Measurements from ENCODE around the gene SLIT3.
"Not testable (repeated sequence)": the region's sequence is repeated elsewhere in the genome, so short reads cannot be mapped to it uniquely, and the experiment has no call there.

The SLIT3 gene

DNA sequence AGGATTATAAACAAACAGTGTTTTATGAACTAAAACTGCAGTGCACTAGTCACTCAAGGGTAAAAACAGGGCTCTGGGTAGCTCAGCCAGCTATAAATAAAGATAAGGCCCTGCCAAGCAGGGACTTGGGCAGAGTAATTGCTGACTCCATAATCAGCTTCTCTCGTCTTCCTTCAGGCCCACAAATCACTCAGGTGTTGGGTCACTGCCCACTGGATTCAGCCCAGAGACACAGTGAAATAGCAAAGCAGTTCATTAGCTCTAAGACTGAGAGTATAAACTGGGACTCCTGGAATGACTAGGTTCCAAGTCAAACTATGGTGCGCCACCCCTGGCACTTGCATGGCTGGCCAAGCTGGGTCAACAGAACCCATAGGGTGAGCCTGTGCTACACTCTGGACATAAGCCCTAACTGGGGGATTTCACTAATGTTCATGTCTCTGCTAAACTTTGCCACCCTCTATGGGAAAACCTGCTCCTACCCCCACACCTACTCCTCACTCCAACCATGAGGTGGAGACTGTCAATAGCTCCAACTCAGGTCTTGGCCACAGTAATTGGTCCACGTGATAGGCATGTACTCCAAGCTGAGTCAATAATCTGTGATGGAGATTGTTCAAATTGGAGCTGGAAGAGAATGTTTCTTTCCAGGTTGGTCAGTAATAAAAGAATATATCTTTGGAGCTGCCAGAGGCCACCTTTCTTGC is 158.5 kb downstream of the SLIT3 start:
- DNase-seq (ENCODE audit: low read depth): no peak

DNA sequence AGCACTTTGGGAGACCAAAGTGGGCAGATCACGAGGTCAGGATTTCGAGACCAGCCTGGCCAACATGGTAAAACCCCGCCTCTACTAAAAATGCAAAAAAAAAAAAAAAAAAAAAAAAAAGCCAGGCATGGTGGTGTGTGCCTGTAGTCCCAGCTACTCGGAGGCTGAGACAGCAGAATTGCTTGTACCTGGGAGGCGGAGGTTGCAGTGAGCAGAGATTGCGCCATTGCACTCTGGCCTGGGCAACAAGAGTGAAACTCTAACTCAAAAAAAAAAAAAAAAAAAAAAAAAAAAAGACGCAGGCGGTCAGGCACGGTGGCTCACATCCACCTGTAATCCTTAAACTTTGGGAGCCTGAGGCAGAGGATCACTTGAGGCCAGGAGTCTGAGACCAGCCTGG is 160.7 kb downstream of the SLIT3 start:
- DNase-seq (ENCODE audit: low read depth): not testable (repeated sequence)

DNA sequence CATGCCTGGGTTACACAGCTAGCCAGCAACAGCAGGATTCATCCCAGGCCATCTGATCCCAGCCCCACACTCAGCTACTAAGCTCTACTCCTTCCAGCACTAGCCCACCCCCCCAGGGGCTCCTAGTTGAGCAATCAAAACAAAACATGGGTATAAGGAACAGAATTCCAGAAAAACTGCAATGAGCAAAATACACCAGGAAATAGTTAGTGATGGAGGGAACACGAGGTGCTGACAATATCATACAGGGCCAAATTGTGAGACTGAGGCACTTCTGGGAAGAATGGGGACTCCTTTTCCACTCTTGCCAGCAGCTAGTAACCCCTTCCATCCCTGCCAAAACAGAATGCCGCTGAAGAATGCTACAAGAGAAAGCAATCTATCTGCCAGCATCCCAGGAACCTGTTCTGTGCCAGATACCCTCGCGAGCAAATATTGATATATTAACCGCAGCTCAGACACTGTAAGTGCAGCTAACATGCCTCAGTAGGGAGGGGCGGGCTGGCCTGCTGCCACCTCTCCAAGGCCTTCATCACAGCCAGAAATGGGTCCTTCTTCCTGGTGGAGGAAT is 161.4 kb downstream of the SLIT3 start:
- DNase-seq (ENCODE audit: low read depth): no peak

DNA sequence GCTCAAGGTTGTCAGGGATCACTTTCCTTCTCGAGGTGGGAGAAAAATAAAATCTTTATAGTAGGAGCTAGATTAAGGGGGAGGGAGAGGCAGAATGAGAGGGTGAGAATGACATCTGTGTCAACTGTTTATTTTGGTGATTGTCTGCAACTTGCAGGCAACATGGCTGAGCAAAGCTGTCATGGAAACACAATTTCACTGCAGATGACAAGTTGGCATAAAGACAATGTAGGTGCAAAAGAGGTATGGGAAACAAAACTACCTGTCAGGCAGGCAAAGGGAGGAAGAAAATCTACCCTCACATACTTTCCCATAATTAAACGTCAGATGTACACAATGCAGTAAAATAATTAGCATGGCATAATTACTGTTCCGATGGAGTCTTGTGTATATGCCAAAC is 167.4 kb downstream of the SLIT3 start:
- no peak for DNase-seq (ENCODE audit: low read depth)

DNA sequence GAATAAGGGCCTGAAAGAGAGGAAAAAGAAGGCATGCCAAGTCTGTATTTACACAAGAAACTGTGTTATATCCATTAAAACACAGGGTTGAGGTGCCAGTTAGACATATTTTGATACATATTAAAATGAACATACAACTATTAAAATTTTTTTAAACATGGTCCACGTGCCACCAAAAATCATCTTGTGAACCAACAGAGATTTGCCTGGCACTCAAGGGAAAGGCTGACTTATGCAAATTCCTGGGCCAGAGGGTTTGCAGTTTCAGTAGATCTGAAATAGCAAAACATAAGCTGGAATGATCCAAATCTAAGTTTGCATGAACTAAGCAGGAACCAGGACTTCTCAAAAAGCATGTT is 168.7 kb downstream of the SLIT3 start:
- no peak for DNase-seq (ENCODE audit: low read depth)

DNA sequence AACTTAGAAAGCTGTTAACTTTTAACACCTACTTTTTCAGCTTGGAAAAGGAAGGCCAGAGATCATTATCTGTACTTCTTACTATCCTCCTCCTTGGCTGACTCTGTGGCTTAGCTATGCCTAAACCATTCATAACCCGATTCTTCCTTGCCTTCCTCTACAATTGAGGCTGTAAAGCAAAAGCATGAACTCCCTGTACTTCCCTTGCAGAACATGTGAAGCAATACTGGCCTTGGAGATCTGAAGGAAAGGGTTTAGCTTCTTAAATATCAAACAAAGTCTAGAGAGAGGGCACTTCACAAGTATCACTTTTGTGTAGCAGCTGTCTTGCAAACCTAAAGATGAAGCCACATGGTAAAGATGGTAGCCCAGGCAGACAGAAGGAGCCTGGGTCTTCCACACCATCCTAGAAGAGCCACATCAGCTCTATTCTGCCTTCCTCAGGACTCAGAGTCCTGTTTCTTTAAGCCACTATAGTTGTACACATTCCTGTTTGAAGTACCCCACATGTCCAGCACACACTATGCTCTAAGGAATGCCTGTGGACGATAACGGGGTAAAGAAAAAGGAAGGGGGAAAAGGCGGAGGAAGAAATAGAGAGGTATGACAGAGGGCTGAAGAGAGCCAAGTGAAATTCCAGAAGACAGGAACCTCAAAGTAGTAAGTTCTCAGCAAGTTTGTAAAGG is 169.2 kb downstream of the SLIT3 start:
- no peak for DNase-seq (ENCODE audit: low read depth)

DNA sequence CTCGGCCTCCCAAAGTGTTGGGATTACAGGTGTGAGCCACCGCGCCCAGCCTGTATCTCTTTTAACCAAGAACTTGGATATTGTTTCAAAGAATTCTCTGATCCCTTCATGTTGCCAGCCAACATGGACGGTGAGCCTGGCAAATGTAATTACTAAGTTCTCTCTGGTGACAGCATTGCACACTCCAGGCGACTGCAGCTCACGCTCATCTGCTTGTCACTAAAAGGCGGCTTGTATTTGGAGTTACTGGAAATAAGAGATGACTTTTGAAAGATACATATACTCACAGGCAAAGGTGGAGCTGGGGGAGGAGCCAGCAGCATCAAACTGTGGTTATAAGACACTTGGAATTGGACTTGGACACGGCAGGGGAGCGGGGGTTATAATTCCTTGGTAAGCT is 172.3 kb downstream of the SLIT3 start:
- no peak for DNase-seq (ENCODE audit: low read depth)

DNA sequence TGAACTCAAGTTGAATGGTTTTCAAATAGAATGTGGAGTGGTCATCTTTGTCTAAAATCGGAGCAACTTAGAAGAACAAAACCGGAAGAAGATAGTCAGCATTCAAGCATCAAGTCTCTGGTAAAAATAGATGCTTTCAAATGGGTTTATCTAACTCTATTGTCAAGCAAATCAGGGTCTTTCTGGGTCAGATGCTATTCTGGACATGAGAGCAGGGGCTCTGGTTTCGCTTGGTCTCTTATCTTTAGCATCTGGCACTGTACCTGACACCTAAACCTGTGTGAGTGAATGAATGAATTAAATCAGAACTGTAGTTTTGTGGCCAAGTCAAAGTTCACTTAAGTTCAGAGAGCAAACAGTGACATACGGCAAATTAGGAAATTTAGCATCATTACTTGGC is 173.5 kb downstream of the SLIT3 start:
- no peak for DNase-seq (ENCODE audit: low read depth)

DNA sequence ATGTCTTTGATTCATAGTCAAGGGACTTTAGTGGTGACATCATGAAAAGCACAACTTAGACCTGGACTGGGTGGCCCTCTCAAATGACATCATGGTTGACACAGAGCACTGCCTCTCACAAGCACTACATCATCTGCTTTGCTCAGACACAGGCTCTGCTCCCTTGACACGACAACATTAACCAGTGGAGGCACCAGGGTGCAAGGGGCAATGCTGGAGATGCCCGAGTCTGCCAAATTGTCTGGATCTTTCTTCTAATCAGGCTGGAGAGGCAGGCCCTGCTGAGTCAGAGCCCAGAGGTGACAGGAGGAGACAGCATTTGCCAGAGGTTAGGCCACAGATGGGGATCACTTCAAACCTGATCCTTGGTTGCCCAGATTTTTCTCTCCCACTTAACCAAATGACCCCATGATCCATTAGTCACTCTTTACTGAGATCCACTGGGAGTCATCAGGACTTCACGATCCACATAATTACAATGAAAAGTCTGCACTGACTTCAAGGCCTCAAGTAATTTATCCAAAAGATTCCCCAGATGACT is 174.4 kb downstream of the SLIT3 start:
- DNase-seq (ENCODE audit: low read depth): no peak

DNA sequence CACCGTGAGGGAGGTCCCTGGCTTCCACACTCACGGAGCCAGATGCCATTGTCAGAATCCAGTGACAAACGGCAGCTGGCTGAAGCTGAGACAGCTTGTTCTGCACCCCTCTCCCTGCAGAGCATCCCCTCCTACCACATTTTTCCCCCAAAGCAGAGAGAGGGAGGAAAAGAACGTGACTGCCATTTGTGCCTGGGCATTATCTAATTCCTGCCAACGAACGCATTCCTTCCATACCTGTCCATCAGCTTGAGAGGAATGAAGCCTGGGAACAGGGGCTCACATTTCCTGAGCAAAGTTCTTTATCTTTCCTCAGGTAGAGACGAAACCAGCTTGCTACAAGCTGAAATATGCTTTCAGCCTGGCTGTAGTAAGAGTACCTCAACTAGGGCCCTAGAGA is 175.4 kb downstream of the SLIT3 start:
- DNase-seq (ENCODE audit: low read depth): no peak

DNA sequence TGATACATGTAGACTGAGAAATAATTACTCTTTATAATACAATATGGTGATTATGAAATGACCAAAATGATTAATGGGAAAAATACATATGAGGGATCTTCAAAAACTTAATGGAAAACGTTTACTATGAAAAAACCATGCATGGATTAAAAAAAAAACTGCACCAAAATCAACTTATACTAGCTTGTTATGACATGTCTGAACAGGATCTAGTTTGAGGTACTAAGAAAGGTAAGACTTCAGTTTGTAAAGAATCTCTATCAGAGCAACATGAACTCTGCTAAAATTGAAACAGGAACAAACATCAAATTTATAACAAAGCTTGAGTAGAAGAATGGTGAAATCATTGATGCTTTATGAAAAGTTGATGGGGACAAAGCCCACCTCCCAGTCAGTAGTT is 178.0 kb downstream of the SLIT3 start:
- no peak for DNase-seq (ENCODE audit: low read depth)

DNA sequence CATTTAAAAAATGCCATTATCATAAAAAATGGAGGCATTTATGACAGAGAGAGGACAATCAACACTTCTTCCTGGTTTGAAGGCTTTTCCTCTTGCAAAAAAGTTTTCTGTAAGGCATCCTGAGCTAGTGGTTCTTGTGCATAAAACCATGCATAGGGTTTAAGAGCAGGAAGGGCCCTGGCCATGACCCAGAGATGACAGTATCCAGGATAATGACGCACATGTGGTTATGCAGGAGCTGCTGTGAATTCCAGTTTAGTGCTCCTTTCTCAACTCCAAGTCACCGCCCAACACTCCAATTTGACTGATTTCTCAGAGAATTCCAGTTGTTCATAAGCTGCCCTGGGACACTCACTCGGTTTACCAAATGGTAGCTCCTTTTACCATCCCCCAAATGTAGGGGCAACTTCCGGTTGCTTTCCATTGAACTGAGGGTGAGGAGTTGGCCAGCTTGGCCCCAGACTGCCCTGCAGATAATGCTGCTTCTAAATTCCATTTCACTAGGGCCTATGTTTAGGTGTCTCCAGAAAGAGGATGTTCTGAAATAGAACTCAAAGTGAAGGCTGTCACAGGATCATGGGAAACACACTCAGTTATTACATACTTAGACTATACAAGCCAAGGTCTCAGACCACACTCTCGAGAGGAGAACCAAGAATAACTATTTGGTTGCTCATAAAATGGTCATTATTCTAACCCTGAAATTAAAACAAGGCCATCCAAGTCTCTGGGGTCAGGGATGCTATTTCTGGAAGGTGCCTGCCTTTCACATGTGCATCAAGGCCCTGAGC is 179.1 kb downstream of the SLIT3 start:
- no peak for DNase-seq (ENCODE audit: low read depth)

DNA sequence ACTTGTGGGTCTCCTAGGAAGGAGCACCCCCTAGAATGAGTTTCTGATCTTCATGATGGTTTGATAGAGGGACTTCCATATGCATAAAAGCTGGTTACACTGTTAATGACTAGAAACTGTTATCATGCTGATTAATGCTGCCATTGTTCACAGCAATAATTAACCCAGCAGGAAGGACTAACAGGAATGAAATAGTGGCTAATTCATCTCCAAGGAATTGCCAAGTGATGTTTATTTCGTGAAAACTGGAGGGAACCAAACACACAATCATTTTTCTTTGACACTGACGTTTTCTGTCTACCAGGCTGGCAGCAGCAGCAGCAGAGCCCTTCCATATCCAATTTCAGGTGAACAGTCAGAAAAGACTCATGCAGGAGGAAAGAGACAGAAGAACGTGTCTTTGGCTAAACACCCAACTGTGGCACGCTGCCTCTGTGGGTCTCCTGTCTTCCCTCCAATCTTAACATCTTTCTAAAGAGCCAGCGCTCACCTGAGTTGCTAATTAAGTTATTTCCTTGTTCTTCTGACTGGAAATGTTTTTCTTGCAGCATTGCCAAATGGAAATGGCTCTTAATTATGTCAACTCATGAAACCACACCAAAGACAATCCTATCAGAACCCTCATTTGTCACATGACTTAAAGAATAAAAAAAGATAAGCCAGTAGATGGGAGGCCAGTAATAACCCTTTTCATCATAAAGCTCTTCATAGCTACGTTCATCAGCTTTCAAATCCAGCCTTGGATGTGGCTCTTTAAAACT is 181.5 kb downstream of the SLIT3 start:
- no peak for DNase-seq (ENCODE audit: low read depth)

DNA sequence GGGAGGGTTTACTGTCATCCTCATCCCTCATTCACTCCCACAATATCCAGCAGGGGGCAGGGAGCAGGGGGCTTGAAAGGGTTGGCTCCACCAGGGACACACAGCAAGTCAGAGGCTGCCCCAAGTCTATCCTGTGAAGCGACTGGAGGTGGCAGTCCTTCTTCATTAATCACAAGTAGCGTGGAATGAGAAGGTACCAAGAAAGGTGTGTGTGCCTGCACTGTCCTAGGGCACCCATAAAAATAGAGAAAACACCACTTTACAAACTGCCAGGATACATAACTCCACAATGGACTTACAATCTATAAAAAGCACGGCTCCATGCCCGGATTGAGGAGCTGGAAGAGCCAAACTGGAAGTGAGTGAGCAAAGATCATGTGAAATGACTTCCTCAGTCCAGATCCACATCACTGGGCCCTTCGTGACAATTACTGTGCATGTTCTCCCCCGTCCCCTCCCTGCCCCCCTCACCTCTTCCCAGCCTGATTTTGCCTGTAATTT is 183.9 kb downstream of the SLIT3 start:
- no peak for DNase-seq (ENCODE audit: low read depth)

DNA sequence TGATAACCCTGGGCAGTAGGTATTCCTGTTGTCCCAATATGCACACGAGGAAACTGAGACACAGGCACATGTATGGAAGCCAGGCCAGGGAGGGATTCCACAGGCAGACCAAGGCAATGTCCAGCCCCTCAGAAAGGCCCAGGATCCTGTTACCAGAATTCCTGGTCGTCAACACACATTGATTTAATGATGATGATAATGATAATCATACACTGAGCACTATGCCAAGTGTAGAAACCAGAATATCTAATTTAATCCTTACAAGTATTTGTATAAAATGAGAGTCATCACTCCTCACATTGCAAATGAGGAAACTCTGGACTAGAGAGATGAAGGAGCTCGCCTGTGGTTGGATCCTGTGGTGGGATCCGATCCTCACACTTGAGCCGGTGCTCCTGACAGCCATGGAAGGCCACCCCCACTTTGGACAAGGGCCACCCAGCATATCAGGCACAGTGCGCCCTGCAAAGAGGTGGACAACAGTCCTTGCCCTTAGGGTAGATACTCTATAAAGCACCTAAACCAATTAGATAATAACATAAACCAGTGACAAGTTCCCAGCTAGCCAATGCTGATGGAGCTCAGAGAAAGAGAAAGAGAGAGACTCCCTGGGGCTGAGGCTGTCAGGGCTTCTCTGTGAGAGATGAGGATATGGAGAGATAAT is 185.3 kb downstream of the SLIT3 start:
- no peak for DNase-seq (ENCODE audit: low read depth)

DNA sequence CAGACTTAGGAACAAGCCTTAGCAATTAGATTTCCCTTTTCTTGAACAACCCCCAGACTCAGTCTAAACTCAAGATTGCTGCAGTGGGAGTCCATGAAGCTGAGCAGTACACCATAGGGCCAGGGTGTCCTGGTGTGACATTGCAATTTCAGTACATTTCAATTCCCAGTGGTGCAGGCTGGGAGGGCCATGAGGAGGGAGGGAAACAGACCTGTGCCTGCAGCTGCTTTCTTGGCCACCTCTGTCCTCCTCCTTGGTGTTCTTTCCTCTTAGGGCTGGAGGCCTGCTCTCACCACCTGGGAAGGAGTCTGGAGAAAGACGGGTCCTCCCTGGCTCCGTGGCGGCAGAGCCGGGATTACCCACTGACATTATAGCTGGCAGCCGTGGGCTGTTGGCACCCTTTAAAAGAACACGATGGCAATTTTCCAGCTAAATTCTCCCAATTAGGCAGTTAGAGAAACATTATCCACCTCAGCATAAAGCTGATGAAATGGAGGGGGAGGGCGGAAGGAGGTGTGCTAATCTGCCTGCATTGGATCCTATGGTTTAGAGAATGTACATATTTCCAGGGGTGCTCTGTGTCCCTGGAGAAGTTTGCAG is 186.4 kb downstream of the SLIT3 start:
- DNase-seq (ENCODE audit: low read depth): no peak

DNA sequence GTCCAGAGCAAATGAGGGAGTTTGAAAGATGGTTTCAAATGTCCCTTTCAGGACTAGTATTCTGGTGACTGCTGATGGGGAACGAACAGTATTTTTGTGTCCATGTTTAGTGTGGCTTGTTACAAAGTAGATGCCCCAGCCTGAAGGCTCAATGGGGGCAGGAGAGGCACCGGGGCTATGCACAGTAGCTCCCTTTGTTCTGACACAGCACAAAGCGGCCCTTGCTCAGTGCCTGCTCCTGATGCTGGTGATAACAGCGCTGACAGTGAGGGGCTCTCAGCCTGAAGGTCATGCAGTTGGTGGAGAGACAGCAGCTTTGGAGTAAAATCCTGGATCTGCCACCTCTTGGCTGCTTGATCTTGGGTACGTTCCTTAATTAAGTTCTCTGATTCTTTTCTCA is 188.9 kb downstream of the SLIT3 start:
- no peak for DNase-seq (ENCODE audit: low read depth)

DNA sequence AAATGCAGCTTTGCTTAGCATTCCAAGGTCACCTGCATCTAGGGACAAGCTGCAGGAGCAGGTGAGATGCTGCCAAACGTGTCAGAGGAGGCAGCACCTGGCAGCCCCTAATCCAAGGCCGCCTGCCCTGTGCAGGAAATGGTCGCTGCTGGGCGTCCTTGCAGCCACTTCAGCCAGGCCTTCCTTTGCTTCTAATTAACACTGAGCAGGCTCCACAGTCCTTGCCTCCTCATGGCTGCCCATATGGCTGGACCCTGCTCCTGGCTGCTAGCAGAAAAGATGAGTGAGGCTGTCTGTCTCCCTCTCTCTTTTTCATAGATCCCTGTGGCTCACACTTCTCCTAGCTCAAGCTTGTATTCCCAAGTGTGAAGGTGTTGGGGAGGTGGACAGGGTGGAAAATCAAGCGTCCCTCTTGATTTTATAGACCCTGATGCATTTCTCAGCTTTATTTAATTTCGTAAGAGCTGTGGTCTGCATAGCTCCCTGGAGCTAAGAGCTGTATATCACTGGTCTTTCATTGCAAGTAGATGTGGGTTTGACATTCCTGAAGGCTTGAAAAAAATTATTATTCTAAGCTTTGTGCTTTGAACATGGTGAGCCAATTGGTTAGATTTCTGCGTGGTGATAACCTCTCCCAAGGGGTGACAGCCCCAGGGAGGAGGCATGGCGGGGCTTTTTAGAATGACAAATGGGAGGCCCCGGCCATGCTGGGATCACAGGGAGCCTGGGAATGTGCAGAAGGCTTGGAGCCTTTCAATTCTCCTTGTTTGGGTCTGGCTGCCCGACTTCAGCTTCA is 193.8 kb downstream of the SLIT3 start:
- DNase-seq (ENCODE audit: low read depth): no peak

DNA sequence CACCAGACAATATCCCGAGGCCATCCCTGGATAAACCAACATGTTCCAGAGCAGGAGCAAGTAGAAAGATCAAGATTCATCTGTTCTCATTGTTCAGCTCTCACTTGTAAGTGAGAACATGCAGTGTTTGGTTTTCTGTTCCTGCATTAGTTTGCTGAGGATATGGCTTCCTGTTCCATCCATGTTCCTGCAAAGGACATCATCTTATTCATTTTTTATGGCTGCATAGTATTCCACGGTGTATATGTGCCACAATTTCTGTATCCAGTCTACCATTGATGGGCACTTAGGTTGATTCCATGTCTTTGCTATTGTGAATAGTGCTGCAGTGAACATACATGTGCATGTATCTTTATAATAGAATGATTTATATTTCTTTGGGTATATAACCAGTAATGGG is 195.4 kb downstream of the SLIT3 start:
- DNase-seq (ENCODE audit: low read depth): not testable (repeated sequence)

DNA sequence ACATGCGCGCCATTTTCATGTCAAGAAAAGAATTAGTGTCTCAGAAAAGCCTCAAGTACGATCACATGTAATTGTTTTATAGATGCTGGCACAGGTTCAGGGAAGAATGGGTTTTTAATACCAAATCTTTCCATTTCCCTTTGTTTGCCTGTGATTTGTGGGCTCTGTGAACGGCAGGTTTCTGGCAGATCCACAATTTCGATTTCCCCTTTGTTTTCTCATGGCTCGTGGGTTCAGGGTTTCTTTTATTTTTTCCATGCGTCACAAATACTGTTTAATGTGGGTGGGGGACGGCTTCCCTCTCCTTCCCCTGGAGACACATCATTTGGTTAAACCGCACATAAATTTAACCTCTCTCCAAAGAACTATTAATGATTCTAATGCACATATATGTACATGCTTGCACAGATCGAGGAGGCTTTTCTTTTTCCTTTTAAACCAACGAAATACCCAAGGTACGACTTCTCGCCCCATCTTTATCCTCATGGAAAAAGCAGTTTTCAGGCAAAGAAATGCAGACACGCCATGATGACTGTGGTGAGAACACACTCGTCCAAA is 195.9 kb downstream of the SLIT3 start:
- no peak for DNase-seq (ENCODE audit: low read depth)

Data from stimulated activated CD4-positive, alpha-beta T cell treated with anti-CD3 and anti-CD28 coated beads, Interleukin-2, amount 100 ng/mL, for 4 hours (primary cell).